AG04450 (cell line): ENCODE data around the gene GNL3. TPM values are rescaled to one million over a fixed set of nuclear protein-coding genes. Genes with fewer than 3 reads are reported as not detected.

Experiments used
- CTCF ChIA-PET: fragments of 300-600, 350-600 bp; formaldehyde crosslinking; extraction: SDS; loops from one replicate; lab custom pipeline; 2022; ENCODE audit warnings: antibody characterized with exemption, inconsistent platforms; lab: Charles Lee
- POLR2A ChIA-PET: fragments of 350-600 bp; formaldehyde crosslinking; extraction: SDS; loops from one replicate; lab custom pipeline; 2021; ENCODE audit warnings: antibody characterized with exemption, inconsistent platforms; lab: Yijun Ruan, JAX
- DNase-seq: peaks from one replicate; pipeline ENCODE4 v3.0.0-alpha.2; 2011; ENCODE audit warnings: low read depth, low spot score
- H3K27ac ChIP-seq: one replicate; pipeline ENCODE4 v1.5.1; 2012; ENCODE audit warnings: low read depth, low read length, control low read depth
- H3K27me3 ChIP-seq: one replicate; pipeline ENCODE4 v1.6.0; 2012; ENCODE audit warnings: low read length; ENCODE audit not compliant: control insufficient read depth, insufficient read depth
- H3K4me3 ChIP-seq: 2 replicates; pipeline ENCODE4 v1.5.1; 2011; ENCODE audit warnings: mild to moderate bottlenecking, low read depth, low read length, control low read depth
- H3K9me3 ChIP-seq: 2 replicates; pipeline ENCODE4 v1.5.1; 2012; ENCODE audit warnings: low read length; ENCODE audit not compliant: control insufficient read depth, insufficient read depth
- polyA plus RNA-seq: library from polyadenylated mRNA; depleted of rRNA; stranded (reverse); fragments of >200 nt; gene quantifications from 2 replicates; pipeline ENCODE4 v1.2.3, GENCODE V29; 2011
- TF ChIP-seq, protein P1 (sequence below): IDR thresholded peaks from 2 replicates; pipeline ENCODE4 v1.5.1; 2011; ENCODE audit warnings: low read depth, low read length, control low read depth, inconsistent platforms

The GNL3 gene
- polyA plus RNA-seq, 1 experiment = 81.7 TPM

GRCh38 chr3:52707585-52707984 lies 21.8 kb downstream of the GNL3 start:
- ChIA-PET CTCF (interaction anchor here (0.6 kb wide), 1 partner anchor 226 kb away, joined by 3 read pairs; no protein-coding TSS in a partner anchor), POLR2A (no interaction called here)
- no peaks in the 10 kb centered on the region for H3K27me3 ChIP-seq
- no peak for DNase-seq
- H3K4me3 ChIP-seq = no peak overlapping the region; the same call in 1 of the 2 replicates
- no peaks in the 10 kb centered on the region for H3K9me3 ChIP-seq
- TF ChIP-seq, protein P1, sequence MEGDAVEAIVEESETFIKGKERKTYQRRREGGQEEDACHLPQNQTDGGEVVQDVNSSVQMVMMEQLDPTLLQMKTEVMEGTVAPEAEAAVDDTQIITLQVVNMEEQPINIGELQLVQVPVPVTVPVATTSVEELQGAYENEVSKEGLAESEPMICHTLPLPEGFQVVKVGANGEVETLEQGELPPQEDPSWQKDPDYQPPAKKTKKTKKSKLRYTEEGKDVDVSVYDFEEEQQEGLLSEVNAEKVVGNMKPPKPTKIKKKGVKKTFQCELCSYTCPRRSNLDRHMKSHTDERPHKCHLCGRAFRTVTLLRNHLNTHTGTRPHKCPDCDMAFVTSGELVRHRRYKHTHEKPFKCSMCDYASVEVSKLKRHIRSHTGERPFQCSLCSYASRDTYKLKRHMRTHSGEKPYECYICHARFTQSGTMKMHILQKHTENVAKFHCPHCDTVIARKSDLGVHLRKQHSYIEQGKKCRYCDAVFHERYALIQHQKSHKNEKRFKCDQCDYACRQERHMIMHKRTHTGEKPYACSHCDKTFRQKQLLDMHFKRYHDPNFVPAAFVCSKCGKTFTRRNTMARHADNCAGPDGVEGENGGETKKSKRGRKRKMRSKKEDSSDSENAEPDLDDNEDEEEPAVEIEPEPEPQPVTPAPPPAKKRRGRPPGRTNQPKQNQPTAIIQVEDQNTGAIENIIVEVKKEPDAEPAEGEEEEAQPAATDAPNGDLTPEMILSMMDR = no peak
- H3K27ac ChIP-seq = no peak overlapping the region

DNA sequence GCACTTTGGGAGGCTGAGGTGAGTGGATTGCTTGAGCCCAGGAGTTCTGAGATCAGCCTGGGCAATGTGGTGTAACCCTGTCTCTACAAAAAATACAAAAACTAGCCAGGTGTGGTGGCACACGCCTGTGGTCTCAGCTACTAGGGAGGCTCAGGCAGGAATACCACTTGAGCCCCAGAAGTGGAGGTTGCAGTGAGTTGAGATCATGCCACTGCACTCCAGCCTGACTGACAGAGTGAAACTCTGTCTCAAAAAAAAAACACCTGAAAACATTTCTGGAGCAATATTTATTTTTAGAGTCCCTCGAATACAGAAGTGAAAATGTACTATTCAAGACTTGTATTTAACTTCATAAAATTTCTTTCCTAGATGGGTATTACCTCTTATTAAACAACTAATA lies 24.7 kb downstream of the GNL3 start:
- ChIA-PET CTCF (interaction anchor here (1.2 kb wide), 1 partner anchor 33 kb away, joined by 3 read pairs; no protein-coding TSS in a partner anchor), POLR2A (no interaction called here)
- no peak overlapping the region for H3K27ac ChIP-seq
- no peak for DNase-seq
- no peaks in the 10 kb centered on the region for H3K9me3 ChIP-seq
- TF ChIP-seq, protein P1 = no peak
- no peak overlapping the region for H3K4me3 ChIP-seq
- no peaks in the 10 kb centered on the region for H3K27me3 ChIP-seq

- H3K4me3 ChIP-seq = no peak overlapping the region
- H3K27me3 ChIP-seq = no peaks in the 10 kb centered on the region
- DNase-seq = no peak
- ChIA-PET CTCF (interaction anchor here (0.6 kb wide), 1 partner anchor 274 kb away, joined by 3 read pairs; no protein-coding TSS in a partner anchor), POLR2A (no interaction called here)
- no peaks in the 10 kb centered on the region for H3K9me3 ChIP-seq
- peak overlapping the region; percentile 11 for H3K27ac ChIP-seq
- TF ChIP-seq, protein P1 = no peak
These were observed 26.7 kb downstream of the GNL3 start for GRCh38 chr3:52712291-52713212.

DNA sequence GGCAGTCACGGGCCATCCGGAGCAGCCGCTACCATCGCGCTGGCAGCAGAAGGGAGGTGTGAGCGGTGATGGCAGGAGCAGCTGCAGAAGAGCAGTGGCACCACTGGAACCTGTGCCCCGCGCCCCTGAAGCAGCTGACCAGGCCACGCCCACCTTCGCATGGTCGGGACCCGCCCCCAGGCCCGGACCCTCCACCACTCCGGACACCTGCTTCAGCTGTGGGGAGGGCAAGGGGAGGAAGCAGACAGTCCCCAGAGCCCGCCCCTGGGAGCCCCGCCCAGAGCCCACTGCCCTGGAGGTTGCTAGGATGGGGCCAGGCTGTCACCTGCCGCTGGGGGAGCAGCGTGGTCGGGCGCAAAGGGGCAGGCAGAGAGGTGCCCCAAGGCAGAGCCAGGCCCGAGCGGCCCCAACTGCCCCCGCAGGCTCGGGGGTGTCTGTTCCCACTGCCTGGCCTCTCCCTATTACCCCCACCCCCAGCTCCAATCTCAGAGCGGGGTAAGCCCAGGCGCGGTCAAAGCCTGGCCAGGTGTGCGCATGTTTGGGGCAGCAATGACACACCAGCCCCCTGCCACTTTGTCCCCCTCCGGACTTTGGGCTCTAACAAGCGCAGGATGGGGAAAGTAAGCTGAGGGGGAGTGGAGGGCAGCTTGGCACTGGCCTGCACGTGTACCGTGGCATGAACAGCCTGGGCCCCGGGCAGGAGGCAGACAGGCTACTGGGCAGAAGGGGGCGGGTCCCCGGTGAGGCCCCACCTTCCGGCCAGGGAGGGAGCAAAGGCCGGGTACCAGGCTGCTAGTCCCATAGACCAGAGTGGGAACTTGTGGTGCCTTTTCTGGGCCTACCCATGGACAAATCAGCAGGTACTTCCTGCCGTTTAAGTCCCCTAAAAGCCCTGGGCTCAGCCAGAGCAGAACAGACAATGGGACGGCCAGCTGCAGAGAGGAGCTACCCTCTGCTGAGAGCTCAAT lies 28.8 kb downstream of the GNL3 start:
- DNase-seq = no peak
- Histone ChIP-seq H3K27ac (no peak overlapping the region), H3K27me3 (no peaks in the 10 kb centered on the region), H3K9me3 (no peaks in the 10 kb centered on the region; the same call in 1 of the 2 replicates), H3K4me3 (no peak overlapping the region)
- CTCF ChIA-PET = no interaction called here
- POLR2A ChIA-PET = no interaction called here
- TF ChIP-seq, protein P1 = no peak
